Heart left ventricle (tissue), 13 donors: ENCODE results near the gene GARIN5B.
"Not testable (repeated sequence)": the region's sequence is repeated elsewhere in the genome, so short reads cannot be mapped to it uniquely, and the experiment has no call there.

Source experiments
- CTCF ChIP-seq, 12 donors: fragments of 200-600 bp; sonication (generic) in 4 of 12; IDR thresholded peaks; one replicate each; pipeline versions ENCODE4 v1.5.0 to v1.8.0; 2018 to 2022; ENCODE audit warnings: antibody characterized with exemption in 12 of 12, mild to moderate bottlenecking in 5 of 12
- POLR2A ChIP-seq, 2 donors: fragments of 450-650 bp; IDR thresholded peaks; one replicate each; pipeline ENCODE4 v1.6.1; 2017; ENCODE audit warnings: antibody characterized with exemption in 2 of 2, mild to moderate bottlenecking in 2 of 2, moderate library complexity in 2 of 2
- donor health status: ischemic (EF 13 %, LVEDD 7.1; RV severe dilation, severe dysfunction).
- donor health status: DM: no; HTN: yes; CAD: no.
- donor health status: DM: no; HTN: no; CAD: no.
- donor health status: ischemic (EF 25% LVEDD 6.9; RV normal size, moderate dysfunction).
- donor health status: ischemic (EF 25% LVEDD 5.7; RV mildly dilated, moderate dysfunction).
- donor health status: ischemic (EF 35%, LVEDD 5.7; RV mildly dilated, moderate dysfunction).
- donor health status: nonischemic (EF 11% LVEDD 7.7; RV severe dilation, severe dysfunction).
- donor health status: DM: yes; HTN: yes; CAD: no.
- donor health status: PGD.
- donor health status: ischemic (EF 29% LVEDD 5.4; RV normal size, mild dysfunction).
- donor health status: nonischemic (EF 23%, LVEDD 6.1; RV moderate dilation, normal function).

- not testable (repeated sequence) for TF ChIP-seq CTCF, POLR2A (IDR thresholded peaks at IDR 0.05)
These were observed 34.2 kb downstream of the GARIN5B start for GRCh38 chr19:55328774-55329318.
